HCT116 (cell line): ENCODE results near the gene PLCG2.

ENCODE experiments used
- CBX3 ChIP-seq: IDR thresholded peaks from 2 replicates; pipeline ENCODE4 v1.6.1; 2012; ENCODE audit warnings: low read depth
- EGR1 ChIP-seq: IDR thresholded peaks from 2 replicates; pipeline ENCODE4 v1.6.1; 2012; ENCODE audit warnings: low read depth
- EZH2 ChIP-seq: fragments of 200-600 bp; sonication (generic); IDR thresholded peaks from 2 replicates; pipeline ENCODE4 v1.6.1; 2017; ENCODE audit warnings: antibody characterized with exemption, mixed run types
- POLR2A ChIP-seq: IDR thresholded peaks from 2 replicates; pipeline ENCODE4 v1.7.0; 2011; ENCODE audit warnings: borderline replicate concordance; ENCODE audit not compliant: insufficient read depth, insufficient read length; ENCODE audit errors: extremely low read depth
- POLR2AphosphoS5 ChIP-seq: IDR thresholded peaks from 2 replicates; pipeline ENCODE4 v1.6.1; 2011; ENCODE audit warnings: mild to moderate bottlenecking, low read depth, low read length, moderate library complexity
- SP1 ChIP-seq: IDR thresholded peaks from 2 replicates; pipeline ENCODE4 v1.6.1; 2012; ENCODE audit warnings: low read depth
- SRF ChIP-seq: IDR thresholded peaks from 2 replicates; pipeline ENCODE4 v1.6.1; 2012; ENCODE audit warnings: low read depth
- YY1 ChIP-seq: IDR thresholded peaks from 2 replicates; pipeline ENCODE4 v1.6.1; 2011; ENCODE audit warnings: low read length, low read depth, moderate library complexity, mild to moderate bottlenecking; ENCODE audit not compliant: insufficient replicate concordance; ENCODE audit errors: extremely low read depth
- ZNF274 ChIP-seq: fragments of 200-500 bp; sonication (Bioruptor generic); IDR thresholded peaks from 2 replicates; pipeline ENCODE4 v1.6.1; 2014; ENCODE audit warnings: mild to moderate bottlenecking, low read depth, low read length, inconsistent platforms
- TF ChIP-seq, protein P1 (sequence below), 3 experiments: fragments of 200-600 bp in 1 of 3; sonication (generic) in 1 of 3; IDR thresholded peaks in 2 of 3; conservative IDR thresholded peaks in 1 of 3; 2 replicates each; pipeline ENCODE4 v1.5.1; 2012 to 2017; ENCODE audit warnings: low read depth in 2 of 3, low read length in 2 of 3, antibody characterized with exemption in 1 of 3, borderline replicate concordance in 1 of 3, control low read depth in 1 of 3, mild to moderate bottlenecking in 1 of 3, mixed read lengths in 1 of 3, mixed run types in 1 of 3, moderate library complexity in 1 of 3; ENCODE audit not compliant: insufficient read depth in 1 of 3
- TF ChIP-seq, protein P2 (sequence below): IDR thresholded peaks from 2 replicates; pipeline ENCODE4 v1.6.1; 2012
- TF ChIP-seq, protein P3 (sequence below): IDR thresholded peaks from 2 replicates; pipeline ENCODE4 v1.6.1; 2012; ENCODE audit warnings: low read depth

DNA sequence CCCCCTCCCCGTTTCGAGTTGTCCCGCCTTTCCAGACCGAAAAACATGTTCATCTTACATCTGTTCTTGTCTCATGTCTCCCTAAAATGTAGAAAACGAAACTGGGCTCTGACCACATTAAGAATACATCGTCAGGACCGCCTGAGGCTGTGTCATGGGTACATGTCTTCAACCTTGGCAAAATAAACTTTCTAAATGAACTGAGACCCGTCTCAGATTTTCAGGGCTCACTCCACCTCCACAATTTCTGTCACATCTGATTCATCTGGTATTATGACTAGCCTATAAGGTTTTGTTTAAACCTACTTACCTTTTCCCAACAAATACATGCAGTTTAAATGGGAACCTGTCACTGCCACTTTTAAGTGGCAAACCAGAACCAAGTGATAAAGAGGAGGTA is 231.6 kb downstream of the PLCG2 start:
- TF ChIP-seq, protein P1, sequence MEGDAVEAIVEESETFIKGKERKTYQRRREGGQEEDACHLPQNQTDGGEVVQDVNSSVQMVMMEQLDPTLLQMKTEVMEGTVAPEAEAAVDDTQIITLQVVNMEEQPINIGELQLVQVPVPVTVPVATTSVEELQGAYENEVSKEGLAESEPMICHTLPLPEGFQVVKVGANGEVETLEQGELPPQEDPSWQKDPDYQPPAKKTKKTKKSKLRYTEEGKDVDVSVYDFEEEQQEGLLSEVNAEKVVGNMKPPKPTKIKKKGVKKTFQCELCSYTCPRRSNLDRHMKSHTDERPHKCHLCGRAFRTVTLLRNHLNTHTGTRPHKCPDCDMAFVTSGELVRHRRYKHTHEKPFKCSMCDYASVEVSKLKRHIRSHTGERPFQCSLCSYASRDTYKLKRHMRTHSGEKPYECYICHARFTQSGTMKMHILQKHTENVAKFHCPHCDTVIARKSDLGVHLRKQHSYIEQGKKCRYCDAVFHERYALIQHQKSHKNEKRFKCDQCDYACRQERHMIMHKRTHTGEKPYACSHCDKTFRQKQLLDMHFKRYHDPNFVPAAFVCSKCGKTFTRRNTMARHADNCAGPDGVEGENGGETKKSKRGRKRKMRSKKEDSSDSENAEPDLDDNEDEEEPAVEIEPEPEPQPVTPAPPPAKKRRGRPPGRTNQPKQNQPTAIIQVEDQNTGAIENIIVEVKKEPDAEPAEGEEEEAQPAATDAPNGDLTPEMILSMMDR (IDR thresholded peaks at IDR 0.05 in 2 of 3, conservative IDR thresholded peaks at IDR 0.05 in 1 of 3; ENCODE audit: borderline replicate concordance in 1 of 3, insufficient read depth in 1 of 3, low read depth in 2 of 3, low read length in 2 of 3): no peak
- TF ChIP-seq YY1 (no peak), SP1 (no peak), POLR2A (no peak), EZH2 (no peak), ZNF274 (no peak), CBX3 (no peak), POLR2AphosphoS5 (no peak), SRF (no peak), EGR1 (no peak)
- TF ChIP-seq, protein P2, sequence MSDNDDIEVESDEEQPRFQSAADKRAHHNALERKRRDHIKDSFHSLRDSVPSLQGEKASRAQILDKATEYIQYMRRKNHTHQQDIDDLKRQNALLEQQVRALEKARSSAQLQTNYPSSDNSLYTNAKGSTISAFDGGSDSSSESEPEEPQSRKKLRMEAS: no peak
- TF ChIP-seq, protein P3, sequence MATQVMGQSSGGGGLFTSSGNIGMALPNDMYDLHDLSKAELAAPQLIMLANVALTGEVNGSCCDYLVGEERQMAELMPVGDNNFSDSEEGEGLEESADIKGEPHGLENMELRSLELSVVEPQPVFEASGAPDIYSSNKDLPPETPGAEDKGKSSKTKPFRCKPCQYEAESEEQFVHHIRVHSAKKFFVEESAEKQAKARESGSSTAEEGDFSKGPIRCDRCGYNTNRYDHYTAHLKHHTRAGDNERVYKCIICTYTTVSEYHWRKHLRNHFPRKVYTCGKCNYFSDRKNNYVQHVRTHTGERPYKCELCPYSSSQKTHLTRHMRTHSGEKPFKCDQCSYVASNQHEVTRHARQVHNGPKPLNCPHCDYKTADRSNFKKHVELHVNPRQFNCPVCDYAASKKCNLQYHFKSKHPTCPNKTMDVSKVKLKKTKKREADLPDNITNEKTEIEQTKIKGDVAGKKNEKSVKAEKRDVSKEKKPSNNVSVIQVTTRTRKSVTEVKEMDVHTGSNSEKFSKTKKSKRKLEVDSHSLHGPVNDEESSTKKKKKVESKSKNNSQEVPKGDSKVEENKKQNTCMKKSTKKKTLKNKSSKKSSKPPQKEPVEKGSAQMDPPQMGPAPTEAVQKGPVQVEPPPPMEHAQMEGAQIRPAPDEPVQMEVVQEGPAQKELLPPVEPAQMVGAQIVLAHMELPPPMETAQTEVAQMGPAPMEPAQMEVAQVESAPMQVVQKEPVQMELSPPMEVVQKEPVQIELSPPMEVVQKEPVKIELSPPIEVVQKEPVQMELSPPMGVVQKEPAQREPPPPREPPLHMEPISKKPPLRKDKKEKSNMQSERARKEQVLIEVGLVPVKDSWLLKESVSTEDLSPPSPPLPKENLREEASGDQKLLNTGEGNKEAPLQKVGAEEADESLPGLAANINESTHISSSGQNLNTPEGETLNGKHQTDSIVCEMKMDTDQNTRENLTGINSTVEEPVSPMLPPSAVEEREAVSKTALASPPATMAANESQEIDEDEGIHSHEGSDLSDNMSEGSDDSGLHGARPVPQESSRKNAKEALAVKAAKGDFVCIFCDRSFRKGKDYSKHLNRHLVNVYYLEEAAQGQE: no peak
